ENCODE data around the gene IQCB1. TPM values are rescaled to one million over a fixed set of nuclear protein-coding genes. Genes with fewer than 3 reads are reported as not detected.

The IQCB1 gene
- total RNA-seq, 1 experiment from 2014 or later, result 49.5 TPM

- no peak for TF ChIP-seq EZH2 (IDR thresholded peaks at IDR 0.05; ENCODE audit: borderline replicate concordance, low read depth, low read length, poor library complexity, severe bottlenecking)
- no peak for TF ChIP-seq CTCF (conservative IDR thresholded peaks at IDR 0.05; ENCODE audit: low read depth, low read length)
- BruUV-seq (replicated peaks), result no TSS peak
- peaks cover 28% of the 10 kb centered on the region for H3K36me3 ChIP-seq (ENCODE audit: insufficient read depth, low read length, poor library complexity, severe bottlenecking)
Observed at GRCh38 chr3:121720163-121720562, 114.7 kb downstream of the IQCB1 start.

More at GRCh38 chr3:121720163-121720562, 114.7 kb downstream of the IQCB1 start:
- Histone ChIP-seq H3K4me1 (ENCODE audit: insufficient read depth, low read length, poor library complexity, severe bottlenecking) (no peaks in the 10 kb centered on the region), H3K4me3 (ENCODE audit: low read depth, low read length, poor library complexity, severe bottlenecking) (no peak overlapping the region), H3K27me3 (replicated peaks; ENCODE audit: insufficient read depth, low read depth, low read length, poor library complexity) (no peaks in the 10 kb centered on the region), H3K9me3 (ENCODE audit: low read depth, low read length, poor library complexity, severe bottlenecking) (no peaks in the 10 kb centered on the region), H3K27ac (ENCODE audit: low read depth, low read length, poor library complexity, severe bottlenecking) (no peak overlapping the region)
- DNase-seq (ENCODE audit: low spot score), result no peak
- intact Hi-C loops (cut with micrococcal nuclease; ENCODE audit: unreplicated experiment), result no loop called here
- POLR2A ChIA-PET (ENCODE audit: low non-redundant PET), result interaction anchor here (0.6 kb wide), 1 partner anchor 14 kb away, joined by 3 read pairs; no protein-coding TSS in a partner anchor
- CTCF ChIA-PET, result no interaction called here

Other genes starting within 250 kb of the IQCB1 start
- not detected in 2 replicates for gene FBXO40, start 241.7 kb downstream of the IQCB1 start, total RNA-seq (2021)
- gene HCLS1, start 174.2 kb downstream of the IQCB1 start, total RNA-seq (2021), result 92.4 and 96.9 TPM in 2 replicates
- 19.9 and 28.4 TPM in 2 replicates for gene GOLGB1, start 85.3 kb downstream of the IQCB1 start, total RNA-seq (2021)
- gene EAF2, start 149 bp upstream of the IQCB1 start, total RNA-seq (2021), result 12.4 and 13.1 TPM in 2 replicates
- gene SLC15A2, start 59.3 kb upstream of the IQCB1 start, total RNA-seq (2021), result 18.2 and 33.3 TPM in 2 replicates
- not detected in 2 replicates for gene ILDR1, start 187.2 kb upstream of the IQCB1 start, total RNA-seq (2021)
- not detected in 2 replicates for gene CD86, start 220.3 kb upstream of the IQCB1 start, total RNA-seq (2021)

All from A673 (cell line).